T-helper 22 cell (primary cell): Measurements from ENCODE around the gene CLK4.

ENCODE experiments used
- DNase-seq: peaks from one replicate; pipeline ENCODE4 v3.0.0-alpha.2; 2020; ENCODE audit warnings: low read depth

CLK4 gene

GRCh38 chr5:178553517-178553916 lies 73.3 kb downstream of the CLK4 start:
- no peak for DNase-seq
